Mesenchymal stem cell (in vitro differentiated cells and primary cell): ENCODE results near the gene TMEM184B.

Source experiments
- DNase-seq: peaks from one replicate; pipeline ENCODE4 v3.0.0-alpha.2; 2013
- H2AFZ ChIP-seq: one replicate; pipeline ENCODE4 v1.6.1; 2013; ENCODE audit warnings: low read depth, mild to moderate bottlenecking, control low read depth, inconsistent platforms, low read length, moderate library complexity
- H2AK5ac ChIP-seq: 2 replicates; pipeline ENCODE4 v1.6.1; 2013; ENCODE audit warnings: low read length, moderate library complexity, mild to moderate bottlenecking, inconsistent platforms; ENCODE audit not compliant: severe bottlenecking
- H2BK120ac ChIP-seq: one replicate; pipeline ENCODE4 v1.6.1; 2013; ENCODE audit warnings: low read depth, mild to moderate bottlenecking, inconsistent platforms, low read length, moderate library complexity
- H2BK12ac ChIP-seq, 2 experiments: one replicate each; pipeline ENCODE4 v1.6.1; 2013; ENCODE audit warnings: inconsistent platforms in 2 of 2, low read length in 2 of 2, mild to moderate bottlenecking in 2 of 2, moderate library complexity in 2 of 2, control low read depth in 1 of 2
- H2BK15ac ChIP-seq: one replicate; pipeline ENCODE4 v1.6.1; 2013; ENCODE audit warnings: mild to moderate bottlenecking, low read depth, inconsistent platforms; ENCODE audit not compliant: poor library complexity, severe bottlenecking
- H2BK5ac ChIP-seq: 2 replicates; pipeline ENCODE4 v1.6.1; 2013; ENCODE audit warnings: low read depth, mild to moderate bottlenecking, low read length, control low read depth, inconsistent platforms; ENCODE audit not compliant: poor library complexity, severe bottlenecking
- H3K14ac ChIP-seq, 2 experiments: one replicate each; pipeline ENCODE4 v1.6.1; 2013; ENCODE audit warnings: inconsistent platforms in 2 of 2, low read length in 2 of 2, control low read depth in 1 of 2, mild to moderate bottlenecking in 1 of 2, moderate library complexity in 1 of 2
- H3K18ac ChIP-seq, 2 experiments: one replicate each; pipeline ENCODE4 v1.6.1; 2013; ENCODE audit warnings: inconsistent platforms in 2 of 2, low read length in 2 of 2, control low read depth in 1 of 2, low read depth in 1 of 2, mild to moderate bottlenecking in 1 of 2
- H3K23ac ChIP-seq, 2 experiments: one replicate each; pipeline ENCODE4 v1.6.1; 2013; ENCODE audit warnings: inconsistent platforms in 2 of 2, low read length in 2 of 2, mild to moderate bottlenecking in 2 of 2, moderate library complexity in 2 of 2, control low read depth in 1 of 2
- H3K27ac ChIP-seq: 2 replicates; pipeline ENCODE4 v1.5.1; 2013; ENCODE audit warnings: mild to moderate bottlenecking, moderate library complexity, low read length, control low read depth, inconsistent platforms; ENCODE audit not compliant: poor library complexity, severe bottlenecking
- H3K27me3 ChIP-seq, 2 experiments: 2 replicates each; pipeline versions ENCODE4 v1.6.1 to v1.7.0; 2013; ENCODE audit warnings: low read length in 2 of 2, mild to moderate bottlenecking in 2 of 2, moderate library complexity in 2 of 2, control low read depth in 1 of 2, inconsistent platforms in 1 of 2; ENCODE audit not compliant: control insufficient read depth in 1 of 2, insufficient read depth in 1 of 2
- H3K36me3 ChIP-seq, 2 experiments: 2 replicates each; pipeline versions ENCODE4 v1.6.1 to v1.7.0; 2013; ENCODE audit warnings: low read length in 2 of 2, control low read depth in 1 of 2, inconsistent platforms in 1 of 2, low read depth in 1 of 2, mild to moderate bottlenecking in 1 of 2; ENCODE audit not compliant: insufficient read depth in 2 of 2, control insufficient read depth in 1 of 2
- H3K4ac ChIP-seq, 2 experiments: one replicate each; pipeline ENCODE4 v1.6.1; 2013; ENCODE audit warnings: inconsistent platforms in 2 of 2, low read length in 2 of 2, mild to moderate bottlenecking in 2 of 2, moderate library complexity in 2 of 2, control low read depth in 1 of 2, low read depth in 1 of 2
- H3K4me1 ChIP-seq: 2 replicates; pipeline ENCODE4 v1.6.1; 2013; ENCODE audit warnings: low read depth, low read length, control low read depth; ENCODE audit not compliant: control insufficient read depth, insufficient read depth
- H3K4me2 ChIP-seq: 2 replicates; pipeline ENCODE4 v1.6.1; 2013; ENCODE audit warnings: low read length, mild to moderate bottlenecking, inconsistent platforms; ENCODE audit not compliant: poor library complexity, severe bottlenecking
- H3K4me3 ChIP-seq, 2 experiments: 2 replicates each; pipeline versions ENCODE4 v1.5.1 to v1.7.0; 2013; ENCODE audit warnings: low read length in 2 of 2, mild to moderate bottlenecking in 2 of 2, control low read depth in 1 of 2, low read depth in 1 of 2; ENCODE audit not compliant: insufficient read depth in 1 of 2
- H3K79me1 ChIP-seq: replicated peaks from 2 replicates; pipeline ENCODE4 v1.6.1; 2013; ENCODE audit warnings: mild to moderate bottlenecking, control low read depth, low read length, inconsistent platforms; ENCODE audit not compliant: poor library complexity, severe bottlenecking
- H3K9ac ChIP-seq: 2 replicates; pipeline ENCODE4 v1.7.0; 2013; ENCODE audit warnings: mild to moderate bottlenecking, low read length, moderate library complexity
- H3K9me3 ChIP-seq: 2 replicates; pipeline ENCODE4 v1.7.0; 2013; ENCODE audit warnings: mild to moderate bottlenecking, low read length; ENCODE audit not compliant: control insufficient read depth
- H4K8ac ChIP-seq: one replicate; pipeline ENCODE4 v1.6.1; 2013; ENCODE audit warnings: inconsistent platforms, mild to moderate bottlenecking, low read length, moderate library complexity
- H4K91ac ChIP-seq: one replicate; pipeline ENCODE4 v1.6.1; 2013; ENCODE audit warnings: mild to moderate bottlenecking, low read length, inconsistent platforms
- WGBS: methylation state at CpG from one replicate; pipeline ENCODE4 v1.1.7; 2013; ENCODE audit warnings: mixed read lengths; 5-methylcytosine and 5-hydroxymethylcytosine counted together

The TMEM184B gene

DNA sequence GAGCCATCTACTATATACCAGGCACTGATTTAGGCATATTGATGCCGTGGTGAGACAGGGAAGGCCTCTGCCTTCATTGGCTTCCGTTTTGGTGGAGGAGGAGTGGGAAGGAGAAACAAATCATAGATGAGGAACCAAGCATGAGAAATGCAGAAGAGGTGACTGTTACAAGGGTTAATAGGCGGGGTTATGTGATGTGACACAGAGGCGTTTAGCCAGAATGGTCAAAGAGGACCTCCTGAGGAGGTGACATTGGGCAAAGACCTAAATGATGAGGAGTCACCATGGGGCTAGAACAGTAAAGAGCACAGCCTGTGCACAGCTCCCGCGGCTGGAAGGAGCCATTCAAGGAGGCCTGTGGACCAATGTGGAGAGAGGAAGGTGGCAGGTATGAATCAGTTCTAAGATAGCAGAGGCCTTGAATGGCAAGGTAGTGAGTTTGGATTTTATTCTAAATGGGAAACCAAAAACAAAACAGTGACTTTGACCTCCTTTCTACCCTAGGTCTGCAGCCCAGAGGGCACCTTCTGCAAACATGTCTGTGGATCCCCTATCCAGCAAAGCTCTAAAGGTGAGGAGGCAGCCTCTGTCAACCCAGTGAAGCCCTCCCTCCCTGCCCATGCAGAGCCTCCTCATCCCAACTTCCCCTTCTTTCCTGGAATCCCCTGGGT lies 59.4 kb downstream of the TMEM184B start:
- DNase-seq, result peak; percentile 38
- Histone ChIP-seq H3K18ac (no peak overlapping the region), H2BK12ac (peak overlapping the region in 1 of 2 experiments; percentile 33), H2BK15ac (no peak overlapping the region), H3K79me1 (peaks cover 37% of the 10 kb centered on the region), H3K9me3 (no peaks in the 10 kb centered on the region), H4K8ac (no peak overlapping the region), H3K4ac (no peak overlapping the region), H2BK120ac (no peak overlapping the region), H3K23ac (peak overlapping the region in 1 of 2 experiments; percentile 47), H3K27me3 (no peaks in the 10 kb centered on the region), H3K27ac (no peak overlapping the region), H2AK5ac (no peak overlapping the region), H3K4me2 (no peak overlapping the region), H3K14ac (peak overlapping the region in 1 of 2 experiments; percentile 72), H3K4me3 (no peak overlapping the region), H4K91ac (no peak overlapping the region), H2AFZ (no peak overlapping the region), H2BK5ac (no peak overlapping the region), H3K36me3 (peaks cover 34 to 52% of the 10 kb centered on the region in 2 experiments), H3K4me1 (peaks cover 18% of the 10 kb centered on the region), H3K9ac (peak overlapping the region; percentile 49)
- WGBS, result 94% methylated on average over 6 of the region's 6 CpGs

DNA sequence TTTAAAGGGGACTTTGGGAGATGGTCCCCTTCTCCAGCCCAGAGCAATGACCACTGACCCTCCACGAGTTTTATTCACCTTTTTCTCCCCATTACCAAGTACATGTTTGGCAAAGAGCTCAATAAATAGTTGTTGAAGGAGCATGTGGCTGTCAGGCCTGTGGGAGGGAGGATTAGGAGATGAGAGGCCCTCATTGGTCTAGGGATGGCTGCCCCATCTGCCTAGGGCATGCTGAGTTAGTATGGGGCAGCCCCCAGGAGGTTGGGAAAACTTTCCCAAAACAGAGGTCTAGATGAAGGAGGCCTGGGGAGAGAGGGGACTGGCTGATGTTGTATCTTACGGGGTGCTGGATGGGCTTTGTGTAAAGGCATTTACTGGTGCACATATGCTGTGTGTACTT lies 60.4 kb downstream of the TMEM184B start:
- Histone ChIP-seq H3K4me1 (peaks cover 13% of the 10 kb centered on the region), H2BK120ac (no peak overlapping the region), H3K4me3 (no peak overlapping the region), H3K79me1 (peaks cover 44% of the 10 kb centered on the region), H2BK12ac (no peak overlapping the region), H3K4me2 (no peak overlapping the region), H3K23ac (no peak overlapping the region), H2BK15ac (no peak overlapping the region), H3K9ac (no peak overlapping the region), H2AFZ (no peak overlapping the region), H4K8ac (no peak overlapping the region), H3K14ac (no peak overlapping the region), H3K27ac (no peak overlapping the region), H3K27me3 (no peaks in the 10 kb centered on the region), H2BK5ac (no peak overlapping the region), H4K91ac (no peak overlapping the region), H3K36me3 (peaks cover 41 to 61% of the 10 kb centered on the region in 2 experiments), H3K18ac (no peak overlapping the region), H3K9me3 (no peaks in the 10 kb centered on the region), H2AK5ac (no peak overlapping the region), H3K4ac (no peak overlapping the region)
- no peak for DNase-seq
- WGBS, result 100% methylated on average over 1 of the region's 2 CpGs

DNA sequence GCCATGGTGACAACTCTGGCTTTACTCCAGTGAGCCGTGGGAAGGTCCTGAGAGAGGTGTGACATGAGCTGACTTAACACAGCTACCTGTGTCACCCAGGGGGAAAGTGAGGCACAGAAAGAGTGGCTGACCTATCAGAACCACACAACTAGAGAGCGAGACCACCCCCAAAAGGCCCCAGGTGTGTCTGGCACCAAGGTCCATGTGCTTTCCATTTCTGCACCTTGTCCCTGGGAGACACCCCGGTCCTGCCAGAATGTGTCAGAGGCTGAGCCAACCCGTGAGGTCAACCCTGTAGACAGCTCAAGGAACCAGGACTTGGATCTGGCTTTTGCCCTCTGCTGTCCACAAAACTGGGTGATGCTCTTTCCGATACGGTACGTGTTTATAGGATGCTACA lies 61.3 kb downstream of the TMEM184B start:
- H3K4ac ChIP-seq, result no peak overlapping the region
- no peak overlapping the region for H3K4me2 ChIP-seq
- no peak overlapping the region for H3K9ac ChIP-seq
- no peaks in the 10 kb centered on the region for H3K9me3 ChIP-seq
- no peak overlapping the region for H2BK15ac ChIP-seq
- H3K36me3 ChIP-seq, result peaks cover 39 to 58% of the 10 kb centered on the region in 2 experiments
- no peak overlapping the region for H2BK120ac ChIP-seq
- H2AK5ac ChIP-seq, result no peak overlapping the region
- peak; percentile 36 for DNase-seq
- no peak overlapping the region for H3K27ac ChIP-seq
- H3K23ac ChIP-seq, result no peak overlapping the region
- H2BK5ac ChIP-seq, result no peak overlapping the region
- no peaks in the 10 kb centered on the region for H3K27me3 ChIP-seq
- no peak overlapping the region for H3K14ac ChIP-seq
- H3K4me3 ChIP-seq, result no peak overlapping the region
- no peak overlapping the region for H4K91ac ChIP-seq
- H2AFZ ChIP-seq, result no peak overlapping the region
- no peak overlapping the region for H2BK12ac ChIP-seq
- H3K18ac ChIP-seq, result no peak overlapping the region
- peaks cover 47% of the 10 kb centered on the region for H3K79me1 ChIP-seq
- 99% methylated on average over 4 of the region's 7 CpGs for WGBS
- peaks cover 13% of the 10 kb centered on the region for H3K4me1 ChIP-seq
- no peak overlapping the region for H4K8ac ChIP-seq

DNA sequence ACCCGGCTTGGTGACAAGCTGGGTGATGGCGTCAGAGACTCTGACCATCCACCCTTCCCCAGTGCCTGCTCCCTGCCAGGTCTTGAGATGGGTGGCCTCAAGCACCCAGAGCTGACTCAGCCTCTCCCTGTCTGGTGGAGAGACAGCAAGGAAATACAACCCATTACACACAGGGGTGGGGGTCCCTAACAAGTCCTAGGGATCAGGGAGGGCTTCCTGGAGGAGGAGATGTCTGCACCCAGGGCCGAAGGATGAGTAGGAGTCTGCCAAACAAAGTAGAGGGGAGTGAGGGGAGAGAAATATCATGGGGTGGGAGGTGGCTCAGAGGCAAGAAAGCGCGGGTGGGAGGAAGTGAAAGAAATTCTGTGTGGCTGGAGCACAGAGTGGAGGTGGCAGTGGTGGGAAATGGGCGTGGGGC lies 64.2 kb downstream of the TMEM184B start:
- peaks cover 22% of the 10 kb centered on the region for H3K4me1 ChIP-seq

More for the DNA sequence above, 64.2 kb downstream of the TMEM184B start:
- Histone ChIP-seq H4K91ac (no peak overlapping the region), H3K27me3 (no peaks in the 10 kb centered on the region), H4K8ac (no peak overlapping the region), H2BK5ac (no peak overlapping the region), H3K36me3 (peaks cover 17 to 31% of the 10 kb centered on the region in 2 experiments), H3K4ac (no peak overlapping the region), H3K4me3 (no peak overlapping the region), H3K9me3 (no peaks in the 10 kb centered on the region), H3K9ac (peak overlapping the region; percentile 44), H3K14ac (no peak overlapping the region), H2BK120ac (no peak overlapping the region), H3K23ac (no peak overlapping the region), H2BK12ac (no peak overlapping the region), H3K4me2 (no peak overlapping the region), H3K79me1 (peaks cover 43% of the 10 kb centered on the region), H2AFZ (no peak overlapping the region), H2BK15ac (no peak overlapping the region), H3K27ac (no peak overlapping the region), H3K18ac (no peak overlapping the region), H2AK5ac (no peak overlapping the region)
- WGBS, result 90% methylated on average over 5 of the region's 6 CpGs
- peak; percentile 35 for DNase-seq
